ENCODE measurements around the gene ANKRD42.

ANKRD42 gene

DNA sequence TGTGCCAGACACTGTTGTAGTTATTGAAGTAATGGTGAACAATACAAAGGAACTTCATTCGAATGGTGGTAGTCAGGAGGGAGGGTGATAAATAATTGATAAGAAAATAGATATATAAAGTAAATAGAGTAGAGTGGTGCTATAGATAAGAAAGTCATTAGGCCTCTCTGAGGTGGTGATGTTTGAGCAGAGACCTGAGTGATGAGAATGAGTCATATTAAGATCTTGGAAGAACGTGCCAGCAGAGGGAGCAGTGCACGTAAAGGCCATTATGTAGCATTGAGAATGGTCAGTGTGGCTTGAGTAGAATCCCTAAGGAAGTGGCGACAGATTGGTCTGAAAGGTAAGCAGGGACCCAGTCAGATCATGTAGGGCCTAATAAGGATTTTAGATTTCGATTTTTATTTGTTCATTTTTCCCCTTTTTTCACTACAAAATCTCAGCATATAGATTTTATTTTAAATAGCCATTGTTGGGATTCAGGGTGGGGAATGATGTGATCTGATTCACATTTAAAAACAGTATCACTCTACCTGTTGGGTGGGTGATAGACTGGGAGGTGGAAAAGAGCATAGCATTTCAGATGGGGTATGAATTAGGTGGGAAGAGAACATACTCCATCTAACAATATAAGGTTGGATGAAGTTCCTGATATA lies 47.9 kb downstream of the ANKRD42 start:
- no peak overlapping the region for H3K27ac ChIP-seq
- TF ChIP-seq, protein P1, sequence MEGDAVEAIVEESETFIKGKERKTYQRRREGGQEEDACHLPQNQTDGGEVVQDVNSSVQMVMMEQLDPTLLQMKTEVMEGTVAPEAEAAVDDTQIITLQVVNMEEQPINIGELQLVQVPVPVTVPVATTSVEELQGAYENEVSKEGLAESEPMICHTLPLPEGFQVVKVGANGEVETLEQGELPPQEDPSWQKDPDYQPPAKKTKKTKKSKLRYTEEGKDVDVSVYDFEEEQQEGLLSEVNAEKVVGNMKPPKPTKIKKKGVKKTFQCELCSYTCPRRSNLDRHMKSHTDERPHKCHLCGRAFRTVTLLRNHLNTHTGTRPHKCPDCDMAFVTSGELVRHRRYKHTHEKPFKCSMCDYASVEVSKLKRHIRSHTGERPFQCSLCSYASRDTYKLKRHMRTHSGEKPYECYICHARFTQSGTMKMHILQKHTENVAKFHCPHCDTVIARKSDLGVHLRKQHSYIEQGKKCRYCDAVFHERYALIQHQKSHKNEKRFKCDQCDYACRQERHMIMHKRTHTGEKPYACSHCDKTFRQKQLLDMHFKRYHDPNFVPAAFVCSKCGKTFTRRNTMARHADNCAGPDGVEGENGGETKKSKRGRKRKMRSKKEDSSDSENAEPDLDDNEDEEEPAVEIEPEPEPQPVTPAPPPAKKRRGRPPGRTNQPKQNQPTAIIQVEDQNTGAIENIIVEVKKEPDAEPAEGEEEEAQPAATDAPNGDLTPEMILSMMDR (conservative IDR thresholded peaks at IDR 0.05) = peak; percentile 85
- no peak for TF ChIP-seq ZFX (IDR thresholded peaks at IDR 0.05)

DNA sequence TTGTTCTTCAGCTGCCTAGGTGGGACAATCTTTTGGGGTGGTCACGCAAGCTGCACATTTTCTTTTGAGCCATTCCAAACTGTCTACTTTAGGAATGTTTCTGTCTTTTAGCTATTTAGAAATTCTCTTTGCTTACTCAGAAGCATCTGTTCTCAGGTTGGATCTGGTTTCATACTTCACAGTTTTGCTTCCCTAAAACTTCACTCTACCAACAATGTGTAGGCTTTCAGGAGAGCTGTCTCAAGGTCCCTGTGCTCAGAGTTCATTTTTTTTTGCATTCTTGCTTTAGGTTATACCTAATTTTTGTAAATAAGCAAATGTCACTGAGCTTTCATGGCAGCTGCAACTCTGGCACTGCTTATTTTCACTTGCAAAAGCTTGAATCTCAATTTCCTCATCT lies 55.9 kb downstream of the ANKRD42 start:
- no peak overlapping the region for H3K27ac ChIP-seq
- TF ChIP-seq, protein P1 (conservative IDR thresholded peaks at IDR 0.05) = no peak
- no peak for TF ChIP-seq ZFX (IDR thresholded peaks at IDR 0.05)

DNA sequence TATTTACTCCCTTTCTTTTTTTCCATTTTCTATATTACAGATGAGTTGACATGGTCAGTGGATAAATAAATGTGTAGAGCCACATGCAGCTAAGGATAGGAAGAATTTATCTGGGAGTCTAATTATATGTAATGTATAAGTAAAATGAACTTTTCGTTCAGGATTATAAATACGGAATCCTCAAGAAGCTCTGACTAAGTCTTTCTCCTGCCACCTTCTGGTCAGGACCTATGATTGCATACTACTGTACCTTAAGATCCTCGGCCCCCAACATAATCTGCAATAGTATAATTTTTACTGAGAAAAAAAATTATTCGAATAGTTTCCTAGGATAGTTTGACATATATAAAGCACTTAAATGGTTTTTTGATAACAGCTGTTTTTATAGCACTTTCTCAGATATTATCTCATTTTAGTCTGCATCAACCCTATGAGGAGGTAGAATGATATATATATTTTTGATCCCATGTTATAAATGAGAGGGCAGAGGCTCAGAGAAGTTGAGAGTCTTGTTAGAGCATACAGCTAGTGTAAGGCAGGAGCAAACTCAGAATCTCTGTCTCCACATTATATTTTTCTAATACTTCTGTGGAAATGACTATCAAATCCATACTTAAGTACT lies 56.6 kb downstream of the ANKRD42 start:
- TF ChIP-seq ZFX (IDR thresholded peaks at IDR 0.05) = no peak
- TF ChIP-seq, protein P1 (conservative IDR thresholded peaks at IDR 0.05) = peak; percentile 88
- no peak overlapping the region for H3K27ac ChIP-seq

DNA sequence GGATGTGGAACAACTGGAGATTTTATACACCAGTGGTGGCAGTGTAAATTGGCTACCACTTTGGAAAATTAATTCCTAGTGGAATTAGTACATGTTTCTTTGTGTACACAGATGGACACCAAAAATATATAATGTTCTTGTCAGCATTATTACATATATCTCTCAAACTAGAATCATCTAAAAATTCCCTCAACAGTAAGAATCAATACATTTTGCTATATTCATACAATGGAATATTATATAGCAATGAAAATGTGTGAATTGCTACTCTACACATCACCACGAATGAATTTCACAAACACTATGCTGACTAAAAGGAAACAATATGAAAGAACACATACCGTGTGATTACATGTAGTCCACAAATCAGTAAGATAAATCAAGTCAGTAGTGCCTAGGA lies 58.8 kb downstream of the ANKRD42 start:
- no peak overlapping the region for H3K27ac ChIP-seq
- TF ChIP-seq, protein P1 (conservative IDR thresholded peaks at IDR 0.05) = no peak
- no peak for TF ChIP-seq ZFX (IDR thresholded peaks at IDR 0.05)

DNA sequence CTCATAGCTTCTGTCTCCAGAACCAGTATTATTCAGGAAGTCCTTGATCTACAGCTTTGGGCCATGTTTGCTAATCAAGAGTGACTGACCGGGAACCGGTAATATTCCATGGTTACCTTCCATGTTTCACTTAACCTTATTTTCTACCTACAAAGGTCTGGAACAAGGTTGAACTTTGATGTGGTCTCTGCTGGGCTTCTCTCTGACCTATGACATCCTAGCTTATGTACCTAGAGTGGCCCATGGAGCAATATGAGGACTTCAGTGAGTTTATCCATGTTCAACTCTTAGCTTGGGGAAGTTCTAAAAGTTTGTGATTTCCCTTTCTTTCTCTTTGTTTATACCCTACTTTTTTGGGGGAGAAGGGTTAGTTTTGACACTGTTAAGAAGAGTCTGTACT lies 59.4 kb downstream of the ANKRD42 start:
- no peak for TF ChIP-seq ZFX (IDR thresholded peaks at IDR 0.05)
- TF ChIP-seq, protein P1 (conservative IDR thresholded peaks at IDR 0.05) = no peak
- H3K27ac ChIP-seq = no peak overlapping the region

DNA sequence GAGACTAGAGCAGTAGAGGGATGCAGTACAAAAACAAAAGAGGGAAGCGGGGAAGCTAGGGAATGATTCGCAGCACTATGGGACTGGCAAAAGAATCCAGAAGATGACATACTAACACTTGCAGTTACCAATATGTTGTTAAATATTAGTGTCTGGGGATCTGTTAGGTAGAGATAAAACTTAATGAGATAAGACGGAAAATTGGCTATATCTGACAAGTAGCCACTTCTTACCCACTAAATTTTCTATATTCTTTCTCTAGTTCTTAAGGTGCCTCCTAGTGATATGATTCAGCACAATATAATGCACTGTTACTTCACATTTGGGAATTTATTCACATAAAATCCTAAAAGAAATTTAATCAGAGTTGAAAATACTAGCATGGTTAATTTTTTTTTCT lies 61.9 kb downstream of the ANKRD42 start:
- no peak overlapping the region for H3K27ac ChIP-seq
- TF ChIP-seq, protein P1 (conservative IDR thresholded peaks at IDR 0.05) = no peak
- TF ChIP-seq ZFX (IDR thresholded peaks at IDR 0.05) = no peak

DNA sequence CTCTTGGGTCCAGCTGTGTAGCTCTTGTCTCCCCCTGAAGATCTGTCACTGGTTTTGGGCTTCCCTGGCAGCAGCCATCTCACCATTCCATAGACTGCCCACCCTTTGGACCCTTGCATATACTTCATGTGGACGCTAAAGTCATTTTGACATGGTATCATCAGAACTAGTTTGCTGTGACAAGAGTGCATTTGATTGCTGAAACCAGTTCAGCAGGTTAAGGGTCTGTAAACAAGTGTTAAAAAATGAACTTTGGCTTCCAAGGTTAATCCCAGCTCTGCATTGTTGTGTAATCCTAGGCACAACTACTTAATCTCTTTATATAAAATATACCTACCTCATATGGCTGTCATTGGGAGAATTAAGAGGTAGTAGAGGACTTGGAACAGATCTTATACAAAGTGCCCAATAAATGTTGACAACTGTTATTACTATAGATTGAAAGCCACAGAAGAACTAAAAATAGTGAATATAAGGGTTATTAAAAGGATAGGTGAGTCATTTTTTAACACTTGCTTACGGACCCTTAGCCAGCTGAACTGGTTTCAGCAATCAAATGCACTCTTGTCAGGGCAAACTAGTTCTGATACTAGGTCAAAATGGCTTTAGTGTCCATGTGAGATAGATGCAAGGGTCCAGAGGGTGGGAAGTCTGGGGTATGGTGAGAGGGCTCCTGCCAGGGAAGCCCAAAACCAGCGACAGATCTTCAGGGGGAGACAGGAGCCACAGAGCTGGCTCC lies 63.3 kb downstream of the ANKRD42 start:
- 0 out of 2 replicates have a peak overlapping the region, but pooled peaks have one; percentile 28 for H3K27ac ChIP-seq
- TF ChIP-seq, protein P1 (conservative IDR thresholded peaks at IDR 0.05) = no peak
- TF ChIP-seq ZFX (IDR thresholded peaks at IDR 0.05) = no peak
